HG02678 (cell line): Measurements from ENCODE around the gene TSPEAR.

Experiments
- ATAC-seq: cut with Tn5 transposase; IDR thresholded peaks from one replicate; pipeline ENCODE4 v1.9.1; 2021; ENCODE audit warnings: mild to moderate bottlenecking, moderate library complexity; ENCODE audit not compliant: unreplicated experiment

TSPEAR gene

DNA sequence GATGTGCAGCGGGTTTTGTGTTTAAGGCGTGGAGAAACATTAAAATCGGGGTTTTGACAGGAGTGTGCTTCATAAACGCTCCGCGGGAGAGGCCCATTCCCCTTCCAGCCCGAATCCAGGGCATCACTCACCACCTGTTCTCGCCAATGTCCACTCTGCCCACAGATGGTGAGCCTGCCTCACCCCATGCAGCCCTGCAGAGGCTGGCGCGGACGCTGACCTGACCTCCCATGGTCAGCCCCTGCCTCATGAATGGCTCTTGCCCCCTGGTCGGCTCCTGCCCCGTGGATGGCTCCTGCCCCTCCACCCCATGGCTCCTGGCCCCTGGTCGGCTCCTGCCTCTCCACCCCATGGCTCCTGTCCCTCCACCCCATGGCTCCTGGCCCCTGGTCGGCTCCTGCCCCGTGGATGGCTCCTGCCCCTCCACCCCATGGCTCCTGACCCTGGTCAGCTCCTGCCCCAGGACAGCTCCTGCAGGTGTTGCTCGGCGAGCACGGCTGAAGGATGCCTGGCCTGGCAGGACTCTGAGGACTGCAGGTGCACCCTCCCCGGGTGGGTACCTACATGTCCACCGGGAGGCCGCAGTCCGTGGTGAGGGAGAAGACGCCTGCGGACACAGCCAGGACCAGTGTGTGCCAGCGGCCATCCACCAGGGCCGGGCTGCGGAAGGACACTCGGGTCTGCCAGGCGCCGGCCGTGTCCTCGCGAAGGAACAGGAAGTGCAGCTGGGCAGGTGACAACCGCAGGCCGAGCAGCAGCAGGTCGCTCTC, 178.1 kb downstream of the TSPEAR start:
- ATAC-seq, result no peak

DNA sequence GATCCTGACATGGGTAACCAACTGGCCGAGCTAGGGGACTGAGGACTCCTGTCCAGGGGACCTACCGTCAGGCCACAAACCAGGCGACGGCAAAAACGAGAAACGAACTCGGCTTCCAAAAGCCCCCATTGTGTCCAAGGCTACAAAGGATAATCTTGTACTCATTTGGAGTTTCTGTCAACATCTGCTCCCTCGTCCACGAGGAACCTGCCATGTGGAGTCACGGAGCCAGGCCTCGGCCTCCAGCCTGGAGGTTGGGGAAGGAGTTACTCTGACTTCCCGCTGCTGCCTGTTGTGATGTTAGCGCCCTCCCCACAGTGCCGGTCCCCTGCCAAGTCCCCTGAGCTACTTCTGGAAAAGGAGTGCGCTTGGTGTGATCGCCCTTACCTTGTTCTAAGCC, 178.7 kb downstream of the TSPEAR start:
- ATAC-seq, result no peak

DNA sequence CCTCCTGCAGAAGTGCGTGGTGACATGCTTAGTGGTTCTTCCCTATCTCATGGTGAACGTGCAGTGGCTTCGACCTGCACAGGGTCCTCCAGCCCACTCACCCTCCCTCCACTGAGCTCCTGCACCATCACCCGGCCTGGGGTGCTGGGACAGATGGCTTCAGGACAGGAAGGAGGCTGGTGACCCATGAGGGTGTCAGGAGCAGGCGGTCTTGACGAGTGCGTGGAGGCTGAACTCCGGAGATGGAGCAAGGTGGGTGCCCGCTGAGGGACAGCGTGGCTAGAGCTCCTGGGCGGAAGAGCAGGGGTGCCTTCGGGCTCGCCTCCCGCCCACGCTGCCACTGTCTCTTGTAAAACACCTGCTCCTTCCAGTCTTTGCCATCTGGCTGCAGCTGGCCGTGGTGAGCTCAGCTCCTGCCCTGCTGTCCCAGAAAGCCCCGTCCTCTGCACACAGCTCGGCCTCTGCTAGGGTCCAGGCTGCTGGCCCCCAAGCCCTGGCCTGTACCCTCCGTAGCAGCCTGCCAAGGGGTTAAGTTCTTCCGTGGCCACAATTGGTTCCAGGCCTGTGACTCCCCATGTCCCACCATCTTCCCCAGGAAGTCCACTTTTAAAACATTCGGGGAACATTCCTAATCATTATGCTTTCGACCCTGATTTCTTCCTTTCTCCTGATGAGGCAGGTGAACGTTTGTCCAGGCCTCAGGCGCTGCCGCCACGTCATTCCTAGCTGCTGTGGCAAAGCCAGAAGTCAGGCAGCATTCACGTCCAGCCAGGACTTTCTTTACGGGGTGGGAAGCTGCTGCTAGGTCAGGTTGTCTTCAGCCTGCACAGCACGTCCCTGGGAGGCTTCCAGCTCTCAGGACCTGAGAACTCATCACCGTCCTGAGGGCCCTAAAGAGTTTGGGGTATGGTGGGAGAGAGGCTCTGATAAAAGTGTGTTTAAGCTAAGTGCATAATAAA, 179.5 kb downstream of the TSPEAR start:
- no peak for ATAC-seq

DNA sequence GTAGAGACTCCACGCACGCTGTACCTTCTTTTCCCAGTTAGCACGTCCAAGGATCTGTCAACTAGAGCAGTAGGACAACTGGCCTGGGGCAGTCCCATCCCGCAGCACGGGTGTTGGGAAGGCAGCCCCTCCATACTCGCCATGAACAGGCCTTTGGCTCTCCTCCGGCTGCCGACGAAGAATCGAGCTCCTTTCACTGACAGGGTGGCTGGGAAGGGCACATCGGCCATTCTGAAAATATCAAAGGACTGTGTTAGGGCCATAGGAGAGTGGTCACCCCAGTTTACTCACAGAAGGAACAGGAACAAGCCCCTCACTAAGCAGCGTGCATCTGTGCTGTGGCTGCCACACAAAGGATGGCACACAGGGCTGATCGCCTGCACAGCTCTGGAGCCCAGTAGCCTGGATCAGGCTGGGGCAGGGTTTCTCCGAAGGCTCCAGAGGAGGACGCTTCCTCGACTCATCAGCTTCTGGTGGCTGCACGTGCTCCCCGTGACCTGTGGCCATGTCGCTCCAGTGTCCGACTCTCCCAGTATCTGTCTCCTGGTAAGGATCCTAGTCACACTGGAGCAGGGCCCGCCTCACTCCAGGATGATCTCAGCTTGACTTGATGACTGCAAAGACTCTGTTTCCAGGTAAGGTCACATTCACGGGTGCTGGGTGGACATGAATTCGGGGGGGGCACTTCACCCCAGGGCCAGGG, 180.3 kb downstream of the TSPEAR start:
- no peak for ATAC-seq

DNA sequence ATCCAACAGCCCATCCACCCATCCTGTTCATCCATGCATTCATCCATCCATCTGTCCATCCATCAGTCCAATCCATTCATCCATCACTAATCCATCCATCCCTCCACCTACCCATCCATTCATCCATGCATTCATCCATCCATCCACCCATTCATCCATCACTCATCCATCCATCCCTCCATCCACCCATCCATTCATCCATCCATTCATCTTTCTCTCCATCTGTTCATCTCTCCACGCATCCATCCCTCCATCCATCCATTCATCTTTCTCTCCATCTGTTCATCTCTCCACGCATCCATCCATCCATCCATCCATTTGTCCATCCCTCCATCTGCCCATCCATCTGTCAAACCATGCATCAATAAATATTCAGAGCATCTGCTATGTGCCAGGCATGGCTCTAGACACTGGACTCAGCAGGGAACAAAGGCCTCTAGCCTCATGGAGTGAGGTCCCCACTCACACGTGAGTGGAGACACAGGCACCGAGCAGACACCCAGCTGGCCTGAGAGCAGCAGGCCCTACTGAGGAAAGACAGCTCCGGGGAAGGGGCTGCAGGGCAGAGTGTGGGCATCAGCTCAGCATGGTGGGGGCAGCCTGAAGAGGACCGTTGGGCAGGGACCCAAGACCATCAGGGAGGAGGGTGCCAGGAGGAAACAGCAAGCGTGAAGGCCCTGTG, 181.0 kb downstream of the TSPEAR start:
- ATAC-seq, result no peak

DNA sequence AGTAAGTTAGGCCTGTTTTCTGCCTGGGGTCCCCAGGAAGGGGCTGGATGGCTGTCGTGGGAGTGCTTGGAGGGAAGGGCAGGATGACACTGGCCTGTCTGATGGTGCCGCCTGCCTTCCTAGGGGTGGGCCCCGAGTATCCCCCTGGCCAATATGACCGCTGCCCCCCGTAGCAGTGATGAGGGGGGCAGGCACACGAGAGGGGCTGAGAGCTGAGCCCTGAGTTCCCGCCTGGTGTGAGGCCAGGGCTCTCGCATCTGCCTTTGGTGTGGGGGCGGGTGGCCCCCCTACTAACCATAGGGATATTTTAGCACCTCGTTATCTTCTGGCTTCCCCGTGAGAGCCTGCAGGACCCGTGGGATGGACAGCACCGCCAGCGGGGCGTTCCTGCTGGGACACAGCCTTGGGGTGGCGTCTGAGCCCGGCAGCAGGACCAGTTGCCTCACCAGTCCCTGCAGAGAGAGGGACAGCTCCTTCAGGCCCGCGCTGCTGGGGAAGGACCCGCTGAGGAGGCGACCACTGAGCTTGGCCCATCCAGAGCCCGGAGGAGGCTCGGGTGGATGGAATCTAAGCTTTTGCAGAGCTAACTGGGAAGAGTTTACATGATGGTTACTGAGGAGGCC, 181.8 kb downstream of the TSPEAR start:
- no peak for ATAC-seq

DNA sequence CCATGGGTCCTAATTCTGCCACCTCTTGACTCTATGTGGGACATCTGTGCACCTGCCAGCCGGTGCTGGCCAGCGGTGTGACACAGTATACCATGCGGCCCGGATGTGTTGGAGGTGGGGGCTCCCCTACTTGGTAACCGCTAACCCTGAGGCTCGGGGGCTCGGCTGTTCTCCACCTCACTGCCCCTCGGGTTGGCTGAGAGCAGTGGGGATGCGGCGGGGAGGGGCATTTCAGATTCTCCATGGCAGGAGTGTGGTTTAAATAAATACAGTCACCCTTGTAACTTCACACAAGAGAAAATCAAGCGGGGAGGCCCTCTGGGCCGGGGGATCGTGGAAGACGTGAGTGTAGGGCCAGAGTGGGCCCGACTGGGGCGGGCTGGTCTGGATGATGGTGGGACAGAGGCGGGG, 182.4 kb downstream of the TSPEAR start:
- no peak for ATAC-seq

DNA sequence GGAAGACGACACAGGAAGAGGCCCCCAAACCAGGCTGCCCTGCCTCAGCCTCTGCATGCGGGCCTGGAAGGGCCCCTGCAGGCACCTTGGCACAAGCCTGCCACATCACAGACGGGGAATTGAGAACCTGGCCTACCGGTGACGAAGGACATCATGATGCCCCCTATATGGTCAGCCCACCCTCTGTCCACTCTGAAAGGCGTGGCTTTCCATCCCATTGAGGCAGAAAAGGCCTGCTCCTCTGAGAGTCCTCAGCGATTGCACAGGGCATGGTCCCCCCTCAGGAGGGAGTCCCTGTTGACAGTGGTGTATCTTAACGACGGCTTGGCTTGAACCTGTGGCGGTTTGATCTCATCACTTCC, 182.8 kb downstream of the TSPEAR start:
- no peak for ATAC-seq

DNA sequence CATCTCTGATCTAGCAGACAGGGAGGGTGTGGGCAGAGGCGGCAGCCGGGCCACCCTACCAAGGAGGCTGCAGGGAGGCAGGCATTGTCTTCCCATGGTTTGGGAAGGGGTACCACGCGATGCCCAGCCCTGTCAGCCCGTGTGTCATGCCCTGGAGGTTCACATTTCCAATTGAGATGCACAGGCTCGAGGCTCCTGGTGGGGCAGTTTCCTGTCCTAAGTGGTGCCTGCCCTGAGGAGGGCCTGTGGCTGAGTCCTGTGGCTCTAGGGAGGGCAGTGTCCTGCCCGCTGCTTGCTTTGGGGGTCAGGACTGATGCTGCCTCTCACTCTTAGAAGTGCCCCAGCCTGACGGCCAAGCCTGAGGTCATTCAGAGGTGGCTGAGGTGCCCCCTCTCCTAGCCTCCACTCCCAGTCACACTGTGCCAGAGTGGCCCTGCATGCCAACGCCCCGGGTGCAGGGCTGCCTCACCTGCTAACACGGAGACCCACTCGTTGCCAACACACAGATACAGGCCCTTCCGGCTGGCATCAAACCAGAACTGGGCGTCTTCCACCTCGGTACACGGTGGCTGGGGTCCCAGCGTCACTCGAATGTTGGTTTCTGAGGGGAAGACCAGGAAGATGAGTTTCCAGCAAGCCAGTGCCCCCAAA, 183.3 kb downstream of the TSPEAR start:
- ATAC-seq, result no peak

DNA sequence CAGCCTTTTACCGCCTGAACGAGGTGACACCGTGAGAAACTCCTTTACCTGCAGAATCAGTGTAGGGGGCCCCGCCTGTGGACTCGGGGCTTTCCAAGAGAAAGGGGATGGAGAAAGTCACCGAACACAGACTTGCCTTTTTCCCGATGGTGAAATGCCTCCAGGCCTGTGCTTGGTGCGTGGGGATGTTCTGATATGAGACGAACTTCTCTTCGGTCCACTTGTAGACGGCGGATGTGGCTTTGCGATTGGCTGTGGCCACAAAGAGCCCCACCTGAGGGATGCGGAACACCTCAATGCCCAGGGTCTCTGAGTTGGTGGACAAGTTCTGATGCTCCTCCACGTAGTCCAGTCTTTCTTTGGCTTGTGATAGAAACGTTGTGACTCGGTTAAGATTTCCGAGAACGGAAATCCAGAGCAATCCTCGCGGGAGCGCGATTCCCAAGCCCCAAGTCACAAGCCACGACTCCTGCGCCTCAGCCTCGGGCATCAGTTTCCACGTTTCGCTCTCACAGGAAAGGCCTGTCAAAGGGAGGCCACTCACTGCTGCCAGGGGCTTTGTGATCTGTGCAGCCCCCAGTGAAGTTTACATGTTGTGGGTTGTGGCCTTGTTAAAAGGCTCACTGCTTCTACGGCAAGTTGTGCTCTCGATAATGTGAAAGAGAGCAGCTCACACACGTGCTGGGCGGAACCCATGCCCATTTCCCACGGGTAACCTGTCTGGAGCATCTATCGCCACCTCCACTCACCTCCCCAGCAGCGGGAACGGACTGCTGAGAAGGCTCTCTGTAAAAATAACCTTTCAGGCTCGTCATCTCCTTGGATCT, 184.0 kb downstream of the TSPEAR start:
- no peak for ATAC-seq

DNA sequence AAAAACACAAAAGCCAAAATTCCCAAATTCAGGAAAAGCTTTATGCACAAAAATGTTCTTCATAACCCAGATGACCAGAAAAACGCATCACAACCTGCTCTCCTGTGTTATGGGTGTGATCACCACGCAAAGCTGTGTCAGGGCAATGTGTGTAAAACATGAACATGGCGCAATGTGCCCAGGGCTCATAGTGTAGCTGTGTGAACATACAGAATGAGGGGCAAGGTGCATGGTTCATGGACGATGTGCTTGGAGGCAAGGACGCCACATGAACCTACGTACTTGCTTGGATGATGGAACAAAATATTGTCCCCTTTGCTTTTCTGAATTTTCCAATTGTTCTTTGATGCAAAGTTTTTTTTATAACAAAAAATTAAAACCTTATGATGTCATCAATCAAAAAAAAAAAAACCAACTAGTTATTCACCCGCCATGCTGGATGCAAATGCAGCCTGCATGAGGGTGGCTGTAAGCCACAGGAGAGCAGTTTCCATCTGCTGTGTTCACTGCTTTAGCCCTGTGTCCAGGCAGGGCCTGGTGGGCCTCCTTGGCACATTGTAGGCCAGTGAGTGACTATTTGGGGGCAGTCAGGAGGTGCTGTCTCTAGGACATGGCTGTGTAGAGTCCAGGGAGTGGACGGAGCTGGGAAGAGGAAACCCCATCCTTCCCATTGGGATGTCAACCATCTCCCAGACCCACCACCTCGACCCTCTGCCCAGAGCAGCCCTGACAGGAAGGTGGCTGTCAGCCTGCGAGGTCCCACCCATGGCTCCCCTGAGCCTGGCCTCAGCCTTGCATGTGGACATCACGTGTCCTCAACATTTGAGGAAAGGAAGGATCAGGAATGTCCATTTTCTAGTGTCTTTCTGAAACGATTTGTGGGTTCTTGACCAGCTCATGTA, 185.0 kb downstream of the TSPEAR start:
- ATAC-seq, result no peak

DNA sequence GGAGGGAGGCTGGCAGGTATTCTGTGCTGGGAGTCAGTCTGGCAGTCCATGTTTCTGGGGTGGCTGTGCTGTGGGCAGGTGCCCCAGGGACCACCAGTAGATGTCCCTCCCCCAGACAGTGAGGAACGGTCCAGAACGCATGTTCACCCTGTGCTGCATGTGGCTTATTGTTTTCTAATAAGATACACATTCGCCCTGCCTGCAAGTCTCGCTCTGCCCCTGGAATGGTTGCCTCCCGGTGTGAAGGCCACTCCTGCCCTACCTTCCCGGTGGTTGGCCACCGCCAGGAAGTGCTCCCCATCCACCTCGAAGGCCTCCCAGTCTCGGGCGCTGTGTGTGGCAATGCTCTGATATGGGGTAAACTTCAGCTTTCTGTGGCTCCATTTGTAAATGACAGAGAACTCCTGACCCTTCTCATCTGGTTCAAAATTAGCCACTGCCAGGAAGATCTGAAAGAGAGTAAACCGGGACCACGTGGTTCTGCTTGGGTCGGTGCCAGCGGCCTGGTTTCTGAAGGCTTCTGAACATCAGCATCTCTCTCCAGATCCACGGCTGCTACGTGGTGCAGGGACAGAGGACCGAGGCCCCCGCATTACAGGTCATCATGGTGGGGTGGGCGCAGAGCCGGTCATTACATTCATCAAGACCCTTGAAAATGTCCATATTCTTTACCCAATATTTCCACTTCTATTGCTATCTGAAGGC, 185.8 kb downstream of the TSPEAR start:
- ATAC-seq, result no peak

DNA sequence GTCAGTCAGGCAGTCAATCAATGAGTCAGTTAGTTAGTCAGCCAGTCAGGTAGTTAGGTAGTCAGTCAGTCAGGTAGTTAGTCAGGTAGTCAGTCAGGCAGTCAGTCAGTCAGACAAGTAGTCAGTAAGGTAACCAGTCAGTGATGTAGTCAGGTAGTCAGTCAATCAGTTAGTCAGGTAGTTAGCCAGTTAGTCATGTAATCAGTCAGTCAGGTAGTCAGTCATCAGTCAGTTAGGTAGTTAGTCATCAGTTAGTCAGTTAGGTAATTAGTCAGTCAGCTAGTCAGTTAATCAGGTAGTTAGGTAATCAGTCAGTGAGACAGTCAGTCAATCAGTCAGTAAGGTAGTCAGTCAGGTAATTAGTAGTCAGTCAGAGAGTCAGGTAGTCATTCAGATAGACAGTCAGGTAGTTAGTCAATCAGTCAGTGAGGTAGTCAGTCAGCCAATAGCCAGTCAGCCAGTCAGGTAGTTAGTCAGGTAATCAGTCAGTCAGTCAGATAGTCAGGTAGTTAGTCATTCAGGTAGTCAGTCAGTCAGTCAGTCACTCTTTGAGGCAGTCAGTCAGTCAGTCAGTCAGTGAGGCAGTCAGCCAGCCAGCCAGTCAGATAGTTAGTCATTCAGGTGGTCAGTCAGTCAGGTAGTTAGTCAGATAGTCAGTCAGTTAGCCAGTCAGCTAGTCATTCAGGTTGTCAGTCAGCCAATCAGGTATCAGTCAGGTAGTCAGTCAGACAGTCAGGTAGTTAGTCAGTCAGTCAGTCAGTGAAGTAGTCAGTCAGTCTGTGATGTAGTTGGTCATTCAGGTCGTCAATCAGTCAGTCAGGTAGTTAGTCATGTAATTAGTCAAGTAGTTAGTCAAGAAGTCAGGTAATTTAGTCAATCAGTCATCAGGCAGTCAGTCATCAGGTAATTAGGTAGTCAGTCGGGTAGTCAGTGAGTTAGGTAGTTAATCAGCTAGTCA, 186.7 kb downstream of the TSPEAR start:
- ATAC-seq, result no peak

DNA sequence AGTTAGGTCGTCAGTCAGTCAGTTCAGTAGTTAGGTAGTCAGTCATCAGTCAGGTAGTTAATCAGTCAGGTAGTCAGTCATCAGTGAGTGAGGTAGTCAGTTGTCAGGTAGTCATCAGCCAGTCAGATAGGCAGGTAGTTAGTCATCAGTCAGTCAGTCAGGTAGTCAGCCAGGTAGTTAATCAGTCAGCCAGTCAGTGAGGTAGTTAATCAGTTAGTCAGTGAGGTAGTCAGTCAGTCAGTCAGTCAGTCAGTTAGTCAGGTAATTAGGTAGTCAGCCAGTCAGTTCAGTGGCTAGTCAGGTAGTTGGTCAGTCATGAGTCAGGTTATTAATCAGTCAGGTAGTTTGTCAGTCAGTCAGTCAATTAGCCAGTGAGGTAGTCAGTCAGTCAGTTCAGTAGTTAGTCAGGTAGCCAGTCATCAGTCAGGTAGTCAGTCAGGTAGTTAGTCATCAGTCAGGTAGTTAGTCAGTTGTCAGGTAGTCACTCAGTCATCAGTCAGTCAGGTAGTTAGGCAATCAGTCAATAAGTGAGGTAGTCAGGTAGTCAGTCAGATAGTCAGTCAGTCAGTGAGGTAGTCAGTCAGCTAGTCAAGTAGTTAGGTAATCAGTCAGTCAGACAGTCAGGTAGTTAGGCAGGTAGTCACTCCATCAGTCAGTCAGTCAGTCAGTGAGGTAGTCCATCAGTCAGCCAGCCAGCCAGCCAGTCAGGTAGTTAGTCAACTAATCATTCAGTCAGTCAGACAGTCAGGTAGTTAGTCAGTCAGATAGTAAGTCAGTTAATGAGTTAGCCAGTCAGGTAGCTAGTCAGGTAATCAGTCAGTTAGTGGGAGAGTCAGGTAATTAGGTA, 187.6 kb downstream of the TSPEAR start:
- ATAC-seq, result no peak

DNA sequence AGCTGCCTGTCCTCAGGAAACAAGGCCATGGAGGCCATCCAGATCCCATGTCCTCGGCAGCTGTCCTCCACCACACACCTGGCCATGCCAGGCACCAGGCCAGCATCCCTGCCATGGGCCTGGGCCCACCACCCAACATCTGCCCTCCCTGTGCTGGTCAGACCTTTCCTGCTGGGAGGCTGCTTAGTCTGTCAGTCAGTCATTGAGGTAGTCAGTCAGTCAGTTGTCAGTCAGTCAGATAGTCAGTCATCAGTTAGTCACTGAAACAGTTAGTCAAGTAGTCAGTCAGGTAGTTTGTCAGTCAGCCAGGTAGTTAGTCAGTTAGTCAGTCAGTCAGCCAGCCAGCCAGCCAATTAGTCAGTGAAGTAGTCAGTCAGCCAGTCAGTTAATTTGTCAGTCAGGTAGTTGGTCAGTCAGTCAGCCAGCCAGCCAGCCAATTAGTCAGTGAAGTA, 188.6 kb downstream of the TSPEAR start:
- no peak for ATAC-seq
